AG04449 (cell line): ENCODE measurements around the gene SNRNP35.

Experiments used
- CTCF ChIA-PET: fragments of 350-600 bp; formaldehyde crosslinking; extraction: SDS; loops from one replicate; lab custom pipeline; 2021; ENCODE audit warnings: antibody characterized with exemption; lab: Yijun Ruan, JAX
- POLR2A ChIA-PET: fragments of 400-600, 350-600 bp; formaldehyde crosslinking; extraction: SDS; loops from one replicate; lab custom pipeline; 2020; ENCODE audit warnings: antibody characterized with exemption, inconsistent platforms; lab: Yijun Ruan, JAX
- DNase-seq: peaks from one replicate; pipeline ENCODE4 v3.0.0-alpha.2; 2010; ENCODE audit warnings: low read depth, low spot score
- H3K4me3 ChIP-seq: 2 replicates; pipeline ENCODE4 v1.5.1; 2011; ENCODE audit warnings: low read depth, mild to moderate bottlenecking, control low read depth, low read length
- TF ChIP-seq, protein P1 (sequence below): IDR thresholded peaks from one replicate; pipeline ENCODE4 v1.5.1; 2011; ENCODE audit warnings: mild to moderate bottlenecking, moderate library complexity, low read length, control low read depth, inconsistent platforms; ENCODE audit not compliant: insufficient read depth; ENCODE audit errors: missing control alignments

The SNRNP35 gene

DNA sequence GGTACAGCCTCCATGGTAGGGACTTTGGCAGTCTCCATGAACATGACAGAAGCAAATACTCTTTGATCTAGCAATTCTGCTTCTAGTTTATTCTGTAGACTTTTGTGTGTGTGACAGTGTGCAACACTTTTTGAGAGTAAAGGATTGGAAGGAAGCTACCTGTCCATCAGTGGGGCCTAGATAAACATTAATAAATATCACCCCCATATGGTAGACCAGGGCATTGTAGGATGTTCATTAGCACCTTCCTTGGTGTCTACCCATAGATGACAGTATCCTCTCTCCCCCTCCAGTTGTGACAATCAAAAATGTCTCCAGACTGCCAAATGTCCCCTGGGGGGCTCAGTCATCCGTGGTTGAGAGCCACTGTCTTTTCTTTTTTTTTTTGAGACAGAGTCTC lies 10.8 kb downstream of the SNRNP35 start:
- H3K4me3 ChIP-seq = no peak overlapping the region
- CTCF ChIA-PET = interaction anchor here (2.2 kb wide), 1 partner anchor 10 kb away, joined by 7 read pairs; no protein-coding TSS in a partner anchor
- no peak for DNase-seq
- POLR2A ChIA-PET = no interaction called here
- TF ChIP-seq, protein P1, sequence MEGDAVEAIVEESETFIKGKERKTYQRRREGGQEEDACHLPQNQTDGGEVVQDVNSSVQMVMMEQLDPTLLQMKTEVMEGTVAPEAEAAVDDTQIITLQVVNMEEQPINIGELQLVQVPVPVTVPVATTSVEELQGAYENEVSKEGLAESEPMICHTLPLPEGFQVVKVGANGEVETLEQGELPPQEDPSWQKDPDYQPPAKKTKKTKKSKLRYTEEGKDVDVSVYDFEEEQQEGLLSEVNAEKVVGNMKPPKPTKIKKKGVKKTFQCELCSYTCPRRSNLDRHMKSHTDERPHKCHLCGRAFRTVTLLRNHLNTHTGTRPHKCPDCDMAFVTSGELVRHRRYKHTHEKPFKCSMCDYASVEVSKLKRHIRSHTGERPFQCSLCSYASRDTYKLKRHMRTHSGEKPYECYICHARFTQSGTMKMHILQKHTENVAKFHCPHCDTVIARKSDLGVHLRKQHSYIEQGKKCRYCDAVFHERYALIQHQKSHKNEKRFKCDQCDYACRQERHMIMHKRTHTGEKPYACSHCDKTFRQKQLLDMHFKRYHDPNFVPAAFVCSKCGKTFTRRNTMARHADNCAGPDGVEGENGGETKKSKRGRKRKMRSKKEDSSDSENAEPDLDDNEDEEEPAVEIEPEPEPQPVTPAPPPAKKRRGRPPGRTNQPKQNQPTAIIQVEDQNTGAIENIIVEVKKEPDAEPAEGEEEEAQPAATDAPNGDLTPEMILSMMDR = no peak

DNA sequence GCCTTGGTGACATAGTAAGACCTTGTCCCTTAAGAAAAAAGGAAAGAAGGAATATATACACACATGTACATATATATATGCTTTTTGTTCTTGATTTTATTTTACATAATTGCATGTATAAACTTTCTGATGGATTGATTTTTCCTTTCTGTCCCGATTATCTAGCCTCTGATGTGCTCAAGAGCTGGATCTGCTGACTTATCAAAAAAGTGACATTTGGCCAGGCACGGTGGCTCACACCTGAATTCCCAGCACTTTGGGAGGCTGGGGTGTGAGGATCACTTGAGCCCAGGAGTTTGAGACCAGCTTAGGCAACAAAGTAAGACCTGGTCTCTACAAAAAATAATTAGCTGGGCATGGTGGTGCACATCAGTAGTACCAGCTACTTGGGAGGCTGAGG lies 12.0 kb downstream of the SNRNP35 start:
- no peak for DNase-seq
- TF ChIP-seq, protein P1 = no peak
- ChIA-PET POLR2A (no interaction called here), CTCF (interaction anchor here (1.2 to 2.2 kb wide), 2 partner anchors 11 to 13 kb away, joined by 3 to 7 read pairs; no protein-coding TSS in a partner anchor)
- H3K4me3 ChIP-seq = no peak overlapping the region

DNA sequence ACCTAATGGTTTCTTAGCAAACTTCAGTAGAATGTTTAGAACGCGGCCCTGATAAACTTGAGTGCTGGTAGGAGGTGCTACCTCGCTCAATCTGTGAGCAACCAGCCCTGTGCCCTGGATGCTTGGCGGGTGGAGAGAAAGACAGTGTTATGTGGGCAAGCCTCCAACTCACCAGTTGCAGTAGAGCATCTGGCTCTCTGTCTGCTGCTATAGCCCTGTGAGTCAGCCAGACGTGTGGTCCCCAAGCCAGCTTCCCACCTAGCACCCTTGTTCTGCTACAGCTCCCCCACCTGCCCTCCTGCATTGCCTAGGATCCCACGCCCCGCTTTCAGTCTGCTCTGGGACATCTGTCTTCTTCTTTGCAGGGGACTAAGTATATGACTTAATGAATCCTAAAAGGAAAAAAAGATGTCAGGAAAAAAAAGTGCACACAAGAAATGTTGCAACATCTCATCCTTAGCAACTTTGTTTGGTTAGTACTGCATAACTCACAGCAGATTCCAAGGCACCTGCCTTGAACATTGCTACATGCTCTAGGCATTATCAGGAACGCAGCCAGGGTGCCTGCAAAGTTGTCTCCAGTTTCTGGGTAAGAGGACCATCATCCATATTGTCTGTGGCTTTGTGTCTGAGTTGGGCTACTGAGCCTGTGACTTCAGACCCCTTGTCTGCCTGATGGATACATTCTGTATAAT lies 13.6 kb downstream of the SNRNP35 start:
- POLR2A ChIA-PET = no interaction called here
- TF ChIP-seq, protein P1 = no peak
- CTCF ChIA-PET = interaction anchor here (1.2 kb wide), 1 partner anchor 15 kb away, joined by 3 read pairs; no protein-coding TSS in a partner anchor
- peak; percentile 51 for DNase-seq
- no peak overlapping the region for H3K4me3 ChIP-seq

DNA sequence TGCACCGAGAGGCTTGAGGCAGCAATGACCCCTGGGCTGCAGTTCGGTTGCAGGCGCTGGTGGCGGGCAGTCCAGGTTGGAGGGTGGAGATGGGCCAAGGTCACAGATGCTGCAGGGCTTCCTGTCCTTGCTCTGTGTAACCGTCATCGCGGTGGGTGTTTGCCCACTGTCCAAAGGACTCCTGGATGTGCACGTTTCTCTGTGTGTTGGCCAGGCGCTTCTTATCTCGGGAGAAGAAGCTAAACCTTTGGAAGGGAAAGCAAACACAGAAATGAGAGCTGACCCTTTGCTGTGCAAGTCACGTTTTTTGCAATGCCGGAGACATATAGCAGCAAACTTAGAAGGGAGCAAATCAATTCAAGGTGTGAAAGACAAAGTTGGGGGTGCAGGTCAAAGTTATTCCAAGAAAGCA lies 14.5 kb downstream of the SNRNP35 start:
- DNase-seq = no peak
- TF ChIP-seq, protein P1 = no peak
- CTCF ChIA-PET = no interaction called here
- POLR2A ChIA-PET = no interaction called here
- no peak overlapping the region for H3K4me3 ChIP-seq

DNA sequence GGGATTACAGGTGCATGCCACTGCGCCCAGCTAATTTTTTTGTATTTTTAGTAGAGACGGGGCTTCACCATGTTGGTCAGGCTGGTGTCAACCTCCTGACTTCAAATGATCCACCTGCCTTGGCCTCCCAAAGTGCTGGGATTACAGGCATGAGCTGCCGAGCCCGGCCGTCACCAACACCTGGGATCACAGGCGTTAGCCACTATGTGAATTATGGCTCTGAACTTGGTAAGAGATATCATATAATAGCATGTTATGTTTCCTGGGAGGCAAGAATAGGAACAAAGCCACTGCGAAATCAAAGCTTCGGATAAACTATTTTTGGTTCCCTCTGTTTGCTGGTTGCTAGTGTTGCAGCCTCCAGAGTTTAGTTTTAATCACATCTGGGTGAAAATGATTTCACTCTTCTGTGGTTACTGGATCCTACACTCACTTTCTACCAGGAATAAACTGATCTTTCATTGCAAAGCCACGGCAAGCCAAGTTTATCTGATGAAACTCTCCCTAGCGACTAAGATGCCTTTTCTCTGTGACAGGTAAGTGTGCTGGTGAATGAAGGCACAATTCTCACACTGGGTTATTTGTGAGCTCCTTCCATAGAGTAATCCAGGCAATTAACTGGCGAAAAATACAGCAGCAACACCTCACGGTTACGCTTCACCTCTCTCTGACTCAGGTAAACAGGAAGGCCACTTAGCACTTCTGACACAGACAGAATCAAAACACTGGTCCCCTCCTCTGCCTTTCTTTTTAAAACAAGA lies 16.7 kb downstream of the SNRNP35 start:
- POLR2A ChIA-PET = no interaction called here

DNA sequence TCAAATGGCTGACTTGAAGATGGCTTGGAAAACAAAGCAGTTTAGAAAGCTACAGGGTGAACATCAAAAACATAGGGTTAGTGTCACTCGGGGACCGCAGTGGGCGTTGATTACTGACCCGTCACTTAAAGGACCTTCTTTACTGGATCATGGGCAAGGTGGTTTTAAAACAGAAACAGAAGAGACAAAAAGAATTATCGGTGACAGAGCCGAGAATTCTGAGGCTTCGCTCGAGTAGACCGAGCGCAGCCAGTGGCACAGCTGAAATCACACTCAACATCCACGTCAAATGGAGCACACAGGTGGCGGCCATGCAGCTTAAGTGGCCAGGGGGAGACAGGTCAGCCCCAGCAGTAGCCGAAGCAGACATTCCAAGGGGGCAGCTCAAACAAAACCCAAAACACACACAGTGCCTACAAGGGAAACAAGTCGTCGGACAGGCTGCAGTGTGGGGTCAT lies 17.3 kb downstream of the SNRNP35 start:
- TF ChIP-seq, protein P1 = no peak
- no peak for DNase-seq
- ChIA-PET CTCF (interaction anchor here (1.0 kb wide), 1 partner anchor 11 kb away, joined by 3 read pairs; no protein-coding TSS in a partner anchor), POLR2A (no interaction called here)
- H3K4me3 ChIP-seq = no peak overlapping the region

More for the DNA sequence above, 16.7 kb downstream of the SNRNP35 start:
- TF ChIP-seq, protein P1 = no peak
- DNase-seq = no peak
- H3K4me3 ChIP-seq = no peak overlapping the region
- CTCF ChIA-PET = interaction anchor here (1.0 kb wide), 1 partner anchor 10 kb away, joined by 3 read pairs; no protein-coding TSS in a partner anchor
